B cell (primary cell): Measurements from ENCODE around the gene PPP2R5C.

Experiments used
- CTCF ChIP-seq: fragments of 200-600 bp; IDR thresholded peaks from one replicate; pipeline ENCODE4 v1.8.0; 2022; ENCODE audit warnings: antibody characterized with exemption, mild to moderate bottlenecking
- EZH2 ChIP-seq: IDR thresholded peaks from 2 replicates; pipeline ENCODE4 v1.6.1; 2012; ENCODE audit warnings: borderline replicate concordance, low read depth, mild to moderate bottlenecking, moderate library complexity, low read length; ENCODE audit not compliant: insufficient read depth, poor library complexity, severe bottlenecking

- TF ChIP-seq CTCF: no peak
- TF ChIP-seq EZH2: no peak
Observed at GRCh38 chr14:101876555-101876938, 115.0 kb downstream of the PPP2R5C start.
